Activated CD4-positive, alpha-beta memory T cell treated with anti-CD3 and anti-CD28 coated beads for 36 hours (primary cell): ENCODE results near the gene PPME1. TPM values are rescaled to one million over a fixed set of nuclear protein-coding genes. Genes with fewer than 3 reads are reported as not detected.
"Not testable (repeated sequence)": the region's sequence is repeated elsewhere in the genome, so short reads cannot be mapped to it uniquely, and the experiment has no call there.

Experiments used
- CTCF ChIA-PET: fragments of 350-600 bp; sonication (Branson Sonifier 250); formaldehyde crosslinking; loops from one replicate; lab custom pipeline; 2021; ENCODE audit warnings: antibody characterized with exemption, inconsistent platforms; lab: Charles Lee
- POLR2A ChIA-PET: fragments of 350-600 bp; sonication (Branson Sonifier 250); formaldehyde crosslinking; loops from one replicate; lab custom pipeline; 2021; ENCODE audit warnings: antibody characterized with exemption; lab: Charles Lee
- DNase-seq: peaks from one replicate; pipeline ENCODE4 v3.0.0-alpha.2; 2020
- H3K27ac Mint-ChIP-seq: one replicate; pipeline ENCODE4 v1.8.0; 2021; ENCODE audit warnings: mixed read lengths
- H3K27me3 Mint-ChIP-seq: one replicate; pipeline ENCODE4 v1.8.0; 2021; ENCODE audit warnings: mixed read lengths
- H3K36me3 Mint-ChIP-seq: one replicate; pipeline ENCODE4 v1.8.0; 2021; ENCODE audit warnings: mixed read lengths
- H3K4me1 Mint-ChIP-seq: one replicate; pipeline ENCODE4 v1.8.0; 2021; ENCODE audit warnings: low read depth, mixed read lengths
- H3K4me3 Mint-ChIP-seq: one replicate; pipeline ENCODE4 v1.8.0; 2021; ENCODE audit warnings: mild to moderate bottlenecking, mixed read lengths
- H3K9me3 Mint-ChIP-seq: one replicate; pipeline ENCODE4 v1.8.0; 2021; ENCODE audit warnings: mixed read lengths
- intact Hi-C: fragments of 100-400 bp; cut with micrococcal nuclease; formaldehyde crosslinking; loops from one replicate; pipeline ENCODE4 v1.15.1; 2023
- total RNA-seq, 2 experiments: library from RNA; stranded (reverse); gene quantifications; one replicate each; pipeline ENCODE4 v1.2.3, GENCODE V29; 2021

Gene PPME1
- total RNA-seq, 2 experiments from 2014 or later, result 37.9 to 38.5 TPM

DNA sequence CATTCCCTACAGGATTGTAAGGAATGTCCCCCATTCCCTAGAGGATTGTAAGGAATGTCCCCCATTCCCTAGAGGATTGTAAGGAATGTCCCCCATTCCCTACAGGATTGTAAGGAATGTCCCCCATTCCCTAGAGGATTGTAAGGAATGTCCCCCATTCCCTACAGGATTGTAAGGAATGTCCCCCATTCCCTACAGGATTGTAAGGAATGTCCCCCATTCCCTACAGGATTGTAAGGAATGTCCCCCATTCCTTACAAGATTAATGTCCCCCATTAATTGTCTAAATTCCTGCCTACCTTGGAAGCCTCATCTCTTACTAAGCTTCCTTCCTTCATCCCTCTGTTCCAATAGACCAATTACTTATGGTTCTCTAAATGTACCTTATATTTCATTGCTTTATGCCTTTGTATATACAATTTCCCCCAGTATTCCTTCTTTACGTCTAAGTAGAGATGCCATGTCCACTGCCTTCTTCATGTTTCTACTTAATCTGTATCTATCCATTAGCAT lies 31.1 kb upstream of the PPME1 start:
- H3K36me3 Mint-ChIP-seq, result peaks cover 15% of the 10 kb centered on the region
- H3K27ac Mint-ChIP-seq, intact Hi-C loops, CTCF ChIA-PET, DNase-seq, POLR2A ChIA-PET, H3K9me3 Mint-ChIP-seq, H3K27me3 Mint-ChIP-seq, H3K4me3 Mint-ChIP-seq, H3K4me1 Mint-ChIP-seq: not testable (repeated sequence)

DNA sequence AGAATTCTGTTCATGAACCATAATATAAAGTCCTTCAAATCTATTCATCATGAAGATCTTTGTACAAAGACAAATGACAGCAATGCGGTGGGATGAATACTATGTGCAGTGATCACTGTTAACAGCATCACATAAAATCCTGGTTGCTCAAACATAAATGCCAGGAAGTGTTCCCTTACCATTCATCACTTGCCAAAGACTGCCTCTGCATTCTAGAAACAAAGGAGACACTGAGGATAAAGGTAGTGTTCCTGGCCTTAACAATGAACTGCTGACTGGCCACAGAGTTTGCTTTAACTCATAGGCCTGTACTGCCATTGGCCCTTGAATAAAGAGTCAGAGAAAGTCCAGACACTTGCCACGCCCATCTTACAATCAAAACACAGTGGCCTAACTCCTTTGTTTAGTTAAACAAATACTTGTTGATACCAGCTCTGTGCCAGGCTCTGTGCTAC lies 29.8 kb upstream of the PPME1 start:
- DNase-seq, result no peak
- H3K4me3 Mint-ChIP-seq, result no peak overlapping the region
- H3K4me1 Mint-ChIP-seq, result peaks cover 2% of the 10 kb centered on the region
- ChIA-PET POLR2A (no interaction called here), CTCF (no interaction called here)
- no peaks in the 10 kb centered on the region for H3K27me3 Mint-ChIP-seq
- intact Hi-C loops, result no loop called here
- no peak overlapping the region for H3K27ac Mint-ChIP-seq
- H3K9me3 Mint-ChIP-seq, result no peaks in the 10 kb centered on the region
- H3K36me3 Mint-ChIP-seq, result peaks cover 19% of the 10 kb centered on the region

DNA sequence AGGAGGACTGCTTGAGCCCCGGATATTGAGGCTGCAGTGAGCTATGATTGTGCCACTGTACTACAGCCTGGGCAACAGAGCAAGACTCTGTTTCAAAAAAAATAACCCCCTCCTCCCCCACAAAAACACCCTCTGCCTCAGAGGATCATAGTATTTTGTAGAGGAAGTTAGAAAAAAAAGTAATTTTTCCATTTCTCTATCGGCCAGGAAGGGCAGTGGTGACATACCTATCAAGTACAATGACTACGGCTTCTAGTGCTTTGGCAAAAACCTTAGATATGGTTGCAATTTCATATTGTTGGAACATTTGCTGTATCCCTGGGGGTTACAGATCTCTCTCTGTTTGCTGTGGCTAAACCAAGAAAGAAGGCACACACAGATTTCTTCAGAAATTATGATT lies 29.2 kb upstream of the PPME1 start:
- no peaks in the 10 kb centered on the region for H3K9me3 Mint-ChIP-seq
- ChIA-PET POLR2A (no interaction called here), CTCF (no interaction called here)
- no peaks in the 10 kb centered on the region for H3K27me3 Mint-ChIP-seq
- peaks cover 18% of the 10 kb centered on the region for H3K36me3 Mint-ChIP-seq
- peaks cover 2% of the 10 kb centered on the region for H3K4me1 Mint-ChIP-seq
- no peak overlapping the region for H3K4me3 Mint-ChIP-seq
- H3K27ac Mint-ChIP-seq, result no peak overlapping the region
- DNase-seq, result no peak
- intact Hi-C loops, result no loop called here

DNA sequence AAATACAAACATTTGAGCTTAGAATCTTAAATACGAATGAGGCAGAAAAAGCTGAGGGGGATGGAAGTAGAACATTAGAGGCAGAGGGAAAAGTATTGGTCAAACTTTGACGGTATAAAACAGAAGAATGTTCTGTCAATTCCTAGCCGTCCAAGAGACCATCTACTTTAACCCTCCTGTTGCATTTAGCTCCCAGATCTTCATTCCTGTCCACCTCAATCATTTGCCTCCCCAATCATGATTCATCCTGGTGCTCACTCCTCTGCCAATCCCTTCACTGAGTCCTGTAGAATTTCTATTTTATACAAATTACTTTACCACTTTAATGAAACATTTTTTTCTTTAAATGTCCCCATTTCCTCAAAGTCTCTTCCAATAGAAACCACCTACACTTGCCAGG lies 28.5 kb upstream of the PPME1 start:
- H3K9me3 Mint-ChIP-seq, result no peaks in the 10 kb centered on the region
- CTCF ChIA-PET, result no interaction called here
- intact Hi-C loops, result no loop called here
- peaks cover 16% of the 10 kb centered on the region for H3K36me3 Mint-ChIP-seq
- H3K4me3 Mint-ChIP-seq, result no peak overlapping the region
- peaks cover 2% of the 10 kb centered on the region for H3K4me1 Mint-ChIP-seq
- no peak for DNase-seq
- POLR2A ChIA-PET, result no interaction called here
- no peaks in the 10 kb centered on the region for H3K27me3 Mint-ChIP-seq
- no peak overlapping the region for H3K27ac Mint-ChIP-seq

DNA sequence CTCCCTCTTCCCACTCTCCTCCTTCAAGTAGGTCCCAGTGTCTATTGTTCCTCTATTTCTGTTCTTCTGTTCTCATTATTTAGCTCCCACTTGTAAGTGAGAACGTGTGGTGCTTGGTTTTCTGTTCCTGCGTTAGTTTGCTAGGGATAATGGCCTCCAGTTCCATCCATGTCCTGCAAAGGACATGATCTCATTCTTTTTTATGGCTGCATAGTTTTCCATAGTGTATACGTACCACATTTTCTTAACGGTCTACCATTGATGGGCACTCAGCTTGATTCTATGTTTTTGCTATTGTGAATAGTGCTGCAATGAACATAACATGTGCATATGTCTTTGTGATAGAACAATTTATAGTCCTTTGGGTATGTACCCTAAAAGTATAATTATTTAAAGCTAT lies 26.5 kb upstream of the PPME1 start:
- Mint-ChIP-seq H3K4me1 (peaks cover 4% of the 10 kb centered on the region), H3K4me3 (no peak overlapping the region), H3K36me3 (peaks cover 7% of the 10 kb centered on the region), H3K27ac (no peak overlapping the region), H3K27me3 (no peaks in the 10 kb centered on the region), H3K9me3 (no peaks in the 10 kb centered on the region)
- intact Hi-C loops, result no loop called here
- POLR2A ChIA-PET, result no interaction called here
- CTCF ChIA-PET, result interaction anchor here (1.3 kb wide), 1 partner anchor 181 kb away, joined by 3 read pairs; no protein-coding TSS in a partner anchor
- DNase-seq, result no peak

DNA sequence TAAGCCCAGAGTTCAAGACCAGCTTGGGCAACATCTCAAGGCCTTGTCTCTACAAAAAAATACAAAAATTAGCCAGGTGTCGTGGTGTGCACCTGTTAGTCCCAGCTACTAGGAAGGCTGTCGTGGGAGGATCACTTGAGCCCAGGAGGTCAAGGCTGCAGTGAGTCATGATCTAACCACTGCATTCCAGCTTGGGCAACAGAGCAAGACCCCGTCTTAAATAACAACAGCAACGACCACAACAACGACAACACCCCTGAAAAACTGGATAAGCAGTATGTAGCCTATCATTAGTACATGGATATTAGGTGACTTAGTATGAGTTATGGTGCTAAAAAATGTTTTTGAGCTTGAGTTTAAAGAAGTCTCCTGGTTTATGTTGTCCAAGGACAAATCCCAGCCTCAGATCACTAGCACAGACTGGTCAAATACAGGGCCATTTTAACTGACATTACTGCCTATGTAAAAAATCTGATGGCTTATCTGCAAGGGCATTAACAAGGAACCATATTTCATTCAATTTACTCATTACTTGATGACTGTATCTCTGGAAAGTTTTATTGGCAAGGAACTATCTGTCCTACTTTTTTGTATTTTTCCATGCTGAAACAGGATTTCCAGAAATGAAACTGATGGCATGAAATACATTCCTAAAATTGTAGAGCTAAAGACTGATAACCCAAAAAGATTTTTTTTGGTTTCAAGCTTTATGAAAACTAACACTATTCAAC lies 23.7 kb upstream of the PPME1 start:
- no peak overlapping the region for H3K4me3 Mint-ChIP-seq
- no peak overlapping the region for H3K27ac Mint-ChIP-seq
- H3K4me1 Mint-ChIP-seq, result peaks cover 7% of the 10 kb centered on the region
- DNase-seq, result no peak
- intact Hi-C loops, result no loop called here
- ChIA-PET CTCF (no interaction called here), POLR2A (no interaction called here)
- H3K9me3 Mint-ChIP-seq, result no peaks in the 10 kb centered on the region
- no peaks in the 10 kb centered on the region for H3K27me3 Mint-ChIP-seq
- peaks cover 9% of the 10 kb centered on the region for H3K36me3 Mint-ChIP-seq

DNA sequence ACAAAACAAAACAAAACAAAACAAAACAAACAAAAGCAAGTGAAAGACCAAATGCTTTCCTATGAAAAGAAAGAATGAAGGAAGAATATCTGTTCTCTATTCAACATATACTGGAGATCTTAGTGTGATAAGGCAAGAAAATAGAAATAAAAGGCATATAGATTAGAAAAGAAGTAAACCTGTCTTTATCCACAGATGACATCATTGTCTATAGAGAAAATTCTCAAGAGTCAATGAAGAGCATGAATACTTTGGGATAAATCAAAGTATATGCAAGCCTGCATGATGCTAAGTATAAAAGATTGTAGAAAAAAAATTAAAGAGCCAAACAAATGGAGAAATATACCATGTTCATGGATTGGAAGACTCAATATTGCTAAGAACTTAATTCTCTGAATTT lies 17.9 kb upstream of the PPME1 start:
- intact Hi-C loops, result no loop called here
- Mint-ChIP-seq H3K27me3 (no peaks in the 10 kb centered on the region), H3K4me1 (peaks cover 5% of the 10 kb centered on the region), H3K9me3 (no peaks in the 10 kb centered on the region), H3K36me3 (peaks cover 11% of the 10 kb centered on the region), H3K4me3 (no peak overlapping the region), H3K27ac (no peak overlapping the region)
- ChIA-PET CTCF (no interaction called here), POLR2A (no interaction called here)
- no peak for DNase-seq

DNA sequence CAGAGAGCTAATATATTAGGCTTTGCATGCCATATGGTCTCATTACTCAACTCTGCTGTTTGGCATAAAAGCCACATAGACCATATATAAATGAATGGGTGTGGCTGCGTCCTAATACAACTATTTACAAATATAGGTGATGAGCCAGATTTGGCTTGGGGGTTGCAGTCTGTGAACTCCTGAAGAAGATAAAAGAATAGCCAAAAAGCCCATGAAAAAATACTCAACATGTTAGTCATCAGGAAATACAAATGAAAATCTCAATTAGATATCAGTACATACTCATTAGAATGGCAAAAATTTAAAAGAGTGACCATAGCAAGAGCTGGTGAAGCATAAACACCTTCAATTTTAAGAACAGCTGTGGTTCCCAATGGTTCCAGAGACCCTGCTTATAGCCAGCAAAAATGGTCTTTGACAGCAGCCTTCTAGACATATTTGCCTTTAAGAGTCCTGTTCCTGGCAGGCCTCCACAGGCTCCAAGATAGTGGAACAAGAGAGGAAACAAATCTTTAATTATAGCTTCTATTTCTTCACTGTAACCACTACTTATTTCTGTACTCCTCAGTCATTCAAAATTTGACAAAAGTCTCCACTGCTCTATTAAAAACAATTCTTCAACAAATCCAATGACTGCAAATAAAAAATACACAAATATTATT lies 16.3 kb upstream of the PPME1 start:
- CTCF ChIA-PET, result no interaction called here
- Mint-ChIP-seq H3K27me3 (no peaks in the 10 kb centered on the region), H3K4me3 (no peak overlapping the region), H3K36me3 (peaks cover 16% of the 10 kb centered on the region), H3K9me3 (no peaks in the 10 kb centered on the region), H3K27ac (no peak overlapping the region), H3K4me1 (peaks cover 3% of the 10 kb centered on the region)
- intact Hi-C loops, result no loop called here
- POLR2A ChIA-PET, result no interaction called here
- no peak for DNase-seq

DNA sequence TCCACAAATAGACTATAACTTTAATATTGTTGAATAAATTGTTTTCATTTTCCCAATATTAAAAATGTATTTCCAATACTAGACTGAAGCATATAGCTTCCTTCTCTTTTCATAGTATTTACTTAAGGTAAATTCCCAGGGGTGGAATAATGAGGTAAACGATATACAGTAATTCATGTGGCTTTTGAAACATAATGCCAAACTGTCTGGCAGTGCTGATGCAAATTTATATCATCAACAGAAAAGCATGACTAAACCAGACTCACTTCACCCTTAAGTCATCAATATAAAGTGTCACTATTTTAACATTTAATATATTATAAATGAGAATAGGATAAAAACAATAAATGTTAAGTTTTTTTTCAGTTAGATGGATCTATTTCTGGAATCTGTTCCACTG lies 13.9 kb upstream of the PPME1 start:
- no peak overlapping the region for H3K27ac Mint-ChIP-seq
- no peaks in the 10 kb centered on the region for H3K9me3 Mint-ChIP-seq
- CTCF ChIA-PET, result interaction anchor here (0.7 kb wide), 1 partner anchor 165 kb away, joined by 3 read pairs; no protein-coding TSS in a partner anchor
- H3K27me3 Mint-ChIP-seq, result no peaks in the 10 kb centered on the region
- H3K36me3 Mint-ChIP-seq, result peaks cover 25% of the 10 kb centered on the region
- peaks cover 4% of the 10 kb centered on the region for H3K4me1 Mint-ChIP-seq
- H3K4me3 Mint-ChIP-seq, result no peak overlapping the region
- DNase-seq, result no peak
- POLR2A ChIA-PET, result no interaction called here
- intact Hi-C loops, result no loop called here

DNA sequence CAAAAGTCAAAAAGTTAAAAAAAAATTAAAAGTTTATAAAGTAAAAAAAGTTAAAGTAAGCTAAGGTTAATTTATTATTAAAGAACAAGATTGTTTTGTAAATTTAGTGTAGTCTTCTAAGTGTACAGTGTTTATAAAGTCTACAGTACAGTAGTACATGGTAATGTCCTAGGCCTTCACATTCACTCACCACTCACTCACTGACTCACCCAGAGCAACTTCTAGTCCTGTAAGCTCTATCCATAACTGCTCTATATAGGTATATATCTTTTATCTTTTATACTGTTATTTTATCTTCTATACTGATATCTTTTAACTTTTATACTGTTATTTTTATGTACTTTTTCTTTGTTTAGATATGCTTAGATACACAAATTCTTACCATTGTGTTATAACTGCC lies 11.4 kb upstream of the PPME1 start:
- H3K36me3 Mint-ChIP-seq, result peaks cover 30% of the 10 kb centered on the region
- intact Hi-C loops, result no loop called here
- DNase-seq, result no peak
- POLR2A ChIA-PET, result no interaction called here
- no peak overlapping the region for H3K27ac Mint-ChIP-seq
- CTCF ChIA-PET, result interaction anchor here (0.9 kb wide), 1 partner anchor 14 kb away, joined by 3 read pairs; no protein-coding TSS in a partner anchor
- H3K27me3 Mint-ChIP-seq, result no peaks in the 10 kb centered on the region
- no peak overlapping the region for H3K4me3 Mint-ChIP-seq
- peaks cover 12% of the 10 kb centered on the region for H3K4me1 Mint-ChIP-seq
- H3K9me3 Mint-ChIP-seq, result no peaks in the 10 kb centered on the region

DNA sequence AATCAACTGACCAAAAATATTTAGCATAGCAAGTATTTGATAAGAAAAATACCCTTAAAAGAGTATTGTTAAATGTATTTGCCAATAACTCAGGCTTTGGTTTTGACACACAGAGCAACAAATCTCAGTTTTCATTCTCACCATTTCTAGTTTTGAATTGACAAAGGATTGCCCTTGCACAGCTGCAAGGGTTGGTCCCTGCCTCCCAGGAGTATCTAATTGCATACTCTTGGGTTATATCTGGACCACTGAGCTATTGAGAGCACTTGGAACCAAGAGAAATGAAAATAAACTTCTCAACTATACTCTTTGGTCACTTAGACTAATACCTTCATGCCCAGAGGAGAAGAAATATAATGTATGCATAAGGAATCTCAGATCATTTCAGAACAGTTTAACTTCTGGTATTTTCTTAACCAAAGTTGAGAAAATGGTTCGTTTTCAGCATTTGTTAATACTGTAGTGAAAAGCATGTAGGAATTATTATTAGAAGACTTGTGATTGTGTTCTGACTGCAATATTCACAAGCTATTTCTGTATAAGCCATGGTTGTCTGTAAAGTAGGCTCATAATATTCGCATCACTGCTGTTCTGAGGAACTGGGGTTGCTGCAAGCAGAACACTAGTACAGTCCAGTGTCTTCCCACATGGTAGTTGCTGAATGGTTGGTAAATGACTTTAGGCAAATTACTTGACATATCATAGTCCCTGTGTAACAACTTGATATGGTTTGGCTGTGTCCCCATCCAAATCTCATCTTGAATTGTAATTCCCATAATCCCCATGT lies 8.2 kb upstream of the PPME1 start:
- H3K4me1 Mint-ChIP-seq, result peaks cover 12% of the 10 kb centered on the region

DNA sequence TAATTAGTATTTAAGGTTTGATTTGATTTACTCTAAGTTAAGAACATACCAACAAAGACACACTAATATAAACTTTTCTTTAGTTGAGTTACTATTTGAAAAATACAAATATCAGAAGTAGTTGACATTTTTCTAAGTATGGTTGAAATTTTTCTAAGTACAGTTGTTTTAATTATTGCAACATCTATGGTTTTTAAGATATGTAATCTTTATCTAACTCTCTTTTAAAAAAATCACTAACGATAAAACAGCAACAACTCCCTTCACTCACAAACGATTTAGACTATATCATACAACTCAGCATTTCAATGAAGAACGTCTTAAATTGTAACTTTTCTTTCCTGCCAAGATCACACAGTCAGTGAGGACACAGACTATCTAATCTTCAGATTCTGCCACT lies 2.3 kb upstream of the PPME1 start:
- ChIA-PET POLR2A (no interaction called here), CTCF (no interaction called here)
- intact Hi-C loops, result no loop called here
- Mint-ChIP-seq H3K4me3 (peak overlapping the region; percentile 10), H3K27me3 (no peaks in the 10 kb centered on the region), H3K4me1 (peaks cover 10% of the 10 kb centered on the region), H3K27ac (no peak overlapping the region), H3K36me3 (peaks cover 29% of the 10 kb centered on the region), H3K9me3 (no peaks in the 10 kb centered on the region)
- no peak for DNase-seq

More for the DNA sequence above, 8.2 kb upstream of the PPME1 start:
- H3K27me3 Mint-ChIP-seq, result no peaks in the 10 kb centered on the region
- H3K4me3 Mint-ChIP-seq, result no peak overlapping the region
- POLR2A ChIA-PET, result no interaction called here
- no peak for DNase-seq
- CTCF ChIA-PET, result no interaction called here
- no peaks in the 10 kb centered on the region for H3K9me3 Mint-ChIP-seq
- H3K36me3 Mint-ChIP-seq, result peaks cover 42% of the 10 kb centered on the region
- no peak overlapping the region for H3K27ac Mint-ChIP-seq
- intact Hi-C loops, result no loop called here
